Fibroblast of skin of scalp (primary cell): ENCODE results near the gene HSPA12A.

Experiments used
- DNase-seq: peaks from one replicate; pipeline ENCODE4 v3.0.0-alpha.2; 2013

The HSPA12A gene

DNA sequence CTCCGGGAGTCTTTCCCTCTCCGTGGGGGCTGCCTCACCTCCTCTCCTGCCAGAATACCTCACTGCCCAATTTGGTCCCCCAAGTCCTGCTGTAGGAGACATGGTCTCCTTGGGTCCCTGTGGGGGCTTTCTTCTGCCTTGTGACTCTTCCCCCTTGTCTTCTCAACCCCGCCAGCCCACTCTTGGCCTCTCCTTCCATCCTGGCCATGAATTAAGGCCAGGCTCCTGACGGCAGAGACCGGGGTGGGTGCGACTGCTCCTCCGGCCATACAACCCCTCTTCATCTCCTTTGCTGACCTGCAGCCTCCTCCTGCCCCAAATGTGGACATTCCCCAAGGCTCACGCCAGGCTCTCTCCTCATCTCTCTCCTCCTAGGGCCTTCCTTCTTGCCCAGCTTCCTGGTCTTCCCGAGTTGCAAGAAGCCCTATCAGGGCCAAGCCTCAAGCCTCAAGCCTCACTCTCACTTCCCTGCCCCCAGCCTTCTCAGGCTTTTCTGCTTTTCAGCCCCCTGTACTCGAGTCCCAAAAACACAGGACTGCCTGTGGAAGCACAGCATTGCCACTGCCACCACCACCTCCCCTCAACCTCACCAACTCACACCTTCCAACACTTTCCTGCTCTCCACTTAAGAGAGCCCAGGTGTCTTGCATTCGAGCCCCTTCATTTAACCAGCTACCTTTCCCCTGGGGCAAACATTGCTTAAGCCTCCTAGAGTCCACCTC is 120.3 kb downstream of the HSPA12A start:
- DNase-seq, result no peak

DNA sequence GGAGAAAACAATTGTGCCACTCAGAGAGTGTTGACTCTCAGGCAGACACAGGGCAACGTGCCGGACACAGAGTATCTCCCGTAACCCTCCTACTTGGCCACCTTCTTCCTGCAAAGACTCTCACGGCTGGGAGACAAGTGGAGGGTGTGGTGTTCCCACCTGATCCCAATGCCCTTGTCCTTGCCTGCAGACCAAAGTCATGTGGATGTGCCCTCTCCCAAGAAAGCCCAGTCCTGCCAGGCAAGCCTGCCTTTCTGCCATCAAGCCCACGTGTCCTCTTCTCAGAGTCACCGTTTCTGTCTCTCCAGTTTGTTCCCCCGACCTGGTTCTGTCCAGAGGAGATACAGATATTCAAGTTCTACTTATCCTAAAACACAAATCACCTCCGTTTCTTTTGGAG is 120.9 kb downstream of the HSPA12A start:
- no peak for DNase-seq
